Measurements from ENCODE around the gene FOXO3. TPM values are rescaled to one million over a fixed set of nuclear protein-coding genes. Genes with fewer than 3 reads are reported as not detected.

The FOXO3 gene
- total and polyA plus RNA-seq, 2 of the 13 experiments (the other 11 are each of a cell fraction or from before 2014, with no cell fraction given): 16.0 to 22.5 TPM

- TF ChIP-seq ZNF142 (CRISPR knock-in tag; IDR thresholded peaks at IDR 0.05) (no peak), ATAD3A (CRISPR knock-in tag; IDR thresholded peaks at IDR 0.05) (no peak), MEIS2 (CRISPR knock-in tag; IDR thresholded peaks at IDR 0.05) (no peak), ZSCAN9 (CRISPR knock-in tag; IDR thresholded peaks at IDR 0.05; ENCODE audit: borderline replicate concordance) (no peak), MLXIP (CRISPR knock-in tag; IDR thresholded peaks at IDR 0.05; ENCODE audit: borderline replicate concordance) (no peak), ZNF496 (CRISPR knock-in tag; IDR thresholded peaks at IDR 0.05; ENCODE audit: insufficient replicate concordance) (no peak), REST (IDR thresholded peaks at IDR 0.05; ENCODE audit: borderline replicate concordance in 1 of 2, low read depth in 1 of 2, low read length in 2 of 2) (no peak), HDAC6 (IDR thresholded peaks at IDR 0.05; ENCODE audit: low read depth, low read length) (no peak), CREB1 (IDR thresholded peaks at IDR 0.05) (no peak), CREB1 (CRISPR knock-in tag; IDR thresholded peaks at IDR 0.05) (no peak), GATAD2A (CRISPR knock-in tag; IDR thresholded peaks at IDR 0.05) (no peak), UBTF (CRISPR knock-in tag; IDR thresholded peaks at IDR 0.05) (no peak)
These were observed 111.9 kb downstream of the FOXO3 start (continued) for GRCh38 chr6:108672641-108673040.
